GM06990 (cell line): Measurements from ENCODE around the gene GPC6.

ENCODE experiments used
- DNase-seq: peaks from one replicate; pipeline ENCODE4 v3.0.0-alpha.2; 2011; ENCODE audit not compliant: insufficient read length; ENCODE audit errors: extremely low read depth
- H3K27me3 ChIP-seq: replicated peaks from 2 replicates; pipeline ENCODE4 v1.6.0; 2011; ENCODE audit warnings: low read length; ENCODE audit not compliant: control insufficient read depth, insufficient read depth
- H3K36me3 ChIP-seq: 2 replicates; pipeline ENCODE4 v1.5.1; 2011; ENCODE audit warnings: low read length; ENCODE audit not compliant: control insufficient read depth, insufficient read depth
- H3K4me3 ChIP-seq: replicated peaks from 2 replicates; pipeline ENCODE4 v1.5.1; 2011; ENCODE audit warnings: low read depth, mild to moderate bottlenecking, control low read depth, low read length
- TF ChIP-seq, protein P1 (sequence below): IDR thresholded peaks from 2 replicates; pipeline ENCODE4 v1.5.1; 2011; ENCODE audit warnings: low read length, control low read depth, mild to moderate bottlenecking, inconsistent platforms; ENCODE audit not compliant: insufficient read depth, poor library complexity, severe bottlenecking

The GPC6 gene

DNA sequence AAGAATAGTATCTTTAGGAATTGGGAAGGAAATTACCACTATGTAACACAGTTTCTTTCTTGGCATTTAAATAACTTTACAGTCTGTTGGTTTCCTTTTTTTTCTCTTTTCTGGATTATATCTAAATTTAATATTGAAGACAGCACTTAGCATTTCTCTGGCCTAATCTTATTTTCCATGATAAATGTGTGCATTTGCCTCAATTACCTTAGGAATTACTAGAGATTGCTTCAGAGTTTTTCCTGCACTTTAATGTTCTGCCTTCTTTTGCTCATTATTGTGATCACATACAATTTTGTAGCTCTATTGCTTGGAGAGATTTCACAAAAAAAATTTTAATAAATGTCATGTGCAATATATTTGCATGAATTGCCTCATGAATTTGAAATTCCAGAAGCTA lies 1227.7 kb downstream of the GPC6 start:
- H3K4me3 ChIP-seq, result no peak overlapping the region
- no peak for DNase-seq
- H3K36me3 ChIP-seq, result no peaks in the 10 kb centered on the region

GRCh38 chr13:94454906-94455305 lies 1228.3 kb downstream of the GPC6 start:
- Histone ChIP-seq H3K27me3 (no peaks in the 10 kb centered on the region), H3K36me3 (no peaks in the 10 kb centered on the region), H3K4me3 (no peak overlapping the region)
- DNase-seq, result no peak
- TF ChIP-seq, protein P1, sequence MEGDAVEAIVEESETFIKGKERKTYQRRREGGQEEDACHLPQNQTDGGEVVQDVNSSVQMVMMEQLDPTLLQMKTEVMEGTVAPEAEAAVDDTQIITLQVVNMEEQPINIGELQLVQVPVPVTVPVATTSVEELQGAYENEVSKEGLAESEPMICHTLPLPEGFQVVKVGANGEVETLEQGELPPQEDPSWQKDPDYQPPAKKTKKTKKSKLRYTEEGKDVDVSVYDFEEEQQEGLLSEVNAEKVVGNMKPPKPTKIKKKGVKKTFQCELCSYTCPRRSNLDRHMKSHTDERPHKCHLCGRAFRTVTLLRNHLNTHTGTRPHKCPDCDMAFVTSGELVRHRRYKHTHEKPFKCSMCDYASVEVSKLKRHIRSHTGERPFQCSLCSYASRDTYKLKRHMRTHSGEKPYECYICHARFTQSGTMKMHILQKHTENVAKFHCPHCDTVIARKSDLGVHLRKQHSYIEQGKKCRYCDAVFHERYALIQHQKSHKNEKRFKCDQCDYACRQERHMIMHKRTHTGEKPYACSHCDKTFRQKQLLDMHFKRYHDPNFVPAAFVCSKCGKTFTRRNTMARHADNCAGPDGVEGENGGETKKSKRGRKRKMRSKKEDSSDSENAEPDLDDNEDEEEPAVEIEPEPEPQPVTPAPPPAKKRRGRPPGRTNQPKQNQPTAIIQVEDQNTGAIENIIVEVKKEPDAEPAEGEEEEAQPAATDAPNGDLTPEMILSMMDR, result no peak

More for the DNA sequence above, 1227.7 kb downstream of the GPC6 start:
- no peaks in the 10 kb centered on the region for H3K27me3 ChIP-seq
- TF ChIP-seq, protein P1, result no peak

DNA sequence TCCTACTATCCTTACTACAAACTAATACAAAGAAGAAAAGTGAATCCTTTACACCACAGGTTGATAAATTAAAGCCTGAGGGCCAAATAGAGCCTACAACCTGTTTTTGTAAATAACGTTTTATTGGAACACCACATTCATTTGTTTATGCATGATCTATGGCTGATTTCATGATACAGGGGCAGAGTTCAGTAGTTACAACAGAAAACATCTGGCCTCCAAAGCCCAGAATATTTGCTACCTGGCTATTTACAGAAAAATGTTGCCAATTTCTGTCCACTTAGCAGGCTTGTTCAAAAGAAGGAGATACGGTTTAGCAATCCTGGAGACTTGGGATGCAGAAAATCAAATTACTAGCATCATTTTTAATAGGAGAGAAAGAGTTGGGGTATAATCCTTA lies 1228.8 kb downstream of the GPC6 start:
- DNase-seq, result no peak
- no peaks in the 10 kb centered on the region for H3K36me3 ChIP-seq
- no peak overlapping the region for H3K4me3 ChIP-seq
- TF ChIP-seq, protein P1, result no peak
- H3K27me3 ChIP-seq, result no peaks in the 10 kb centered on the region
